Stimulated activated CD8-positive, alpha-beta memory T cell treated with anti-CD3 and anti-CD28 coated beads, Interleukin-2, amount 100 ng/mL, for 1 hour (primary cell): ENCODE results near the gene RYR1.
"Not testable (repeated sequence)": the region's sequence is repeated elsewhere in the genome, so short reads cannot be mapped to it uniquely, and the experiment has no call there.

Source experiments
- DNase-seq, 2 donors: peaks; one replicate each; pipeline ENCODE4 v3.0.0-alpha.2; 2020; ENCODE audit warnings: low read depth in 2 of 2

The RYR1 gene

DNA sequence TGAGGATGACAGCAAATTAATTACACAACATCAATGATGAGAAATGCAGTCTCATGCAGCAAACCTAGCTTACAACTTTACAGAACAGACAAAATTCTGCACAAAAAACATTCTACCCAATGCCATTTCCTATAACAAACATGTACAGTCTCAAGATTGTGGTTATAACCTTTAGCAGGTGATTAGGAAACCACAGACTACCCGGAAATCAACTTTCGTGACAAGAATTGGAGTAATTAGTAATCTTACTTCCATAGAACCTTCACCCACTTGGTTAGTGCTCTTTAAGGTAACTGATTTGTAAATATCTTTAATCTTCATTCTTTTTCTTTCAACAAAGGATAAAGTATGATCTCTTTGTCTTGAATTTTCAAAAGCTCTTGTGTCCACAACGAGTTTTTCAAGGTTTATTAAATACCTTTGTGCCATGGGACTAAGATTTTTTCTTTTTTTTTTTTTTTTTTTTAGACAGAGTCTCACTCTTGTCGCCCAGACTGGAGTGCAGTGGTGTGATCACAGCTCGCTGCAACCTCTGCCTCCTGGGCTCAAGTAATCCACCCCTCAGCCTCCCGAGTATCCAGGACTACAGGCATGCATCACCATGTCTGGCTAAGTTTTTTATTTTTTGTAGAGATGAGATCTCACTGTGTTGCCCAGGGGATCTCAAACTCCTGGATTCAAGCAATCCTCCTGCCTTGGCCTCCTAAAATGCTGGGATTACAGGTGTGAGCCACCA is 105.5 kb downstream of the RYR1 start:
- no peak for DNase-seq

DNA sequence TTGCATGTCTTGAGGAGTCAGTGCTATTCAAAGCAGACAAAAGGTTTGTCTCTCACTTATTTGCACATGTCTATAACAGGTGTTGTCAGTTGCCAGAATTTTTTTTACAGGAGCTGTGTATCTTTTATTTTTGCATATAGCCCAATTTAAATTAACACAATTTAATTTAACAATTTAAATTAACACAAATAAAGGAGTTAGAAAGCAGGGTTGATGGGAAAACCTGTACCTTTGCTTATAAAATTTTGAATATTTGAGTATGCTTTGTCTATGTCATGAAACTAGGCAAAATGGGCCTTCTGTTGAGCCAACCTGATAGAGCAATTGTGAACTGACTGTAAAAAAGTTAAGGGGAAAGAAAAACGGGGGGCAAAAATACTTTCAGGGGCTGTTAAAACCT is 106.3 kb downstream of the RYR1 start:
- DNase-seq, result no peak

DNA sequence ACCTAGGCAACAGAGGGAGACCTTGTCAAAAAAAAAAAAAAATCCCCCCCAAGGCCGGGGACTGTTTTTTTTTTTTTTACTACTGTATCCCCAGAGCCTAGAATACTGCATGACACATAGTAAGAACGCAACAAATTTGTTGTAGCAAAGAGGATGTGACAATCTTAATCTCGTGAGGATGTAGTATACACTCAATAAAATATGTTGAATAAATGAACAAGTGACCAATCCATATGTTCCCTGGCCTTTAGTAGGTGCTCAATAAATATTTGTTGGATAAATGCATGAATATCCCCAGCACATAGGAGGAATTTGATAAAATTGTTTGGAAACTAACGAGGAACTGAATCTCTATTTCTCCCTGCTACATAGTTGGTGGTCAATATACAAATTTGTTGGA is 108.5 kb downstream of the RYR1 start:
- DNase-seq, result no peak

DNA sequence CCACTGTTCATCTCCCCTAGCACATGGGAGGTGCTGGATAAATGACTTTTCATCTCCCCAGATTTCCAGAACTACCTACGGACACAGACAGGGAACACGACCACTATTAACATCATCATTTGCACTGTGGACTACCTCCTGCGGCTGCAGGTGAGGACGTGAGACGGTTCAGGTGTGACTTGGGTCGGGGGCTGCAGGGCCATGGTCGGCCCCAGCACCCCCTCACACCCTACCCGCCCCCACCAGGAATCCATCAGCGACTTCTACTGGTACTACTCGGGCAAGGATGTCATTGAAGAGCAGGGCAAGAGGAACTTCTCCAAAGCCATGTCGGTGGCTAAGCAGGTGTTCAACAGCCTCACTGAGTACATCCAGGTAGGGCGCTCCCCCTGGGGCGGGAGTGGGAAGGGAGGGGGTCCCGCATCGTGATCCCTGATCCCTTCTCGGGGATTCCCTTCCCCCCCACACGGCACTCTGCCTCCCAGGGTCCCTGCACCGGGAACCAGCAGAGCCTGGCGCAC is 109.9 kb downstream of the RYR1 start:
- DNase-seq, result no peak

DNA sequence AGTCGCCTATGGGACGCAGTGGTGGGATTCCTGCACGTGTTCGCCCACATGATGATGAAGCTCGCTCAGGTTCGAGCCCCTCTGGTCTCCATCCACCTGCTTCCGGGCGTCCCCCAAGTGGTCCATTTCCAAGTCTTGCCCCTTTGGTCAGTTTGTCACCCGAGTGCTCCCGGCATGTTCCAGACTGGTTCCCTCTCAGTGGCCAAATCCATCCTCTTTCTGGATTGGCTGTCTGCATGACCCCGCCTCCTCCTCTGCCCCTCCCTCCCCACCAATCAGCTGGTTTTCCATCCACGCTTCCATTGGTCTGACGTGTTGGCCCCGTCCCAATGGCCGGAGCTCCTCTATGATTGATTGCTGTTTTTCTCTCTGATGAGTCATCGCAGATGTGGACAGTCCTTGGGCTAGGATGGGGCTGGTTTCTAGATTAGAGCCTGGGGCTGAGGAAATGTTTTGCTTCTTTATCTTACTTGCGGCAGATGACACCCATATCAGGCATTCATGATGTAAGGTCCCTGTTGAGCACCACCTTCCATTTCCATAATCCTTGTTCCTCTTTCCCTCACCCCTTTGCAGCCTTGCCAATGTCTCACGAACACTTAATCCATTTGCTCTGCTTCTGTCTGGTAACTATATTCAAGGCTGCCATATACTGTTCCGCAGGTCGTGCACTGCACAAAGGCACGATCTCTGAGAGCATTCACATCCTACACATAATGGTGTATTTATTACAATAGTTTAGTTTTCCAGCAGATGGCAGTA is 110.5 kb downstream of the RYR1 start:
- no peak for DNase-seq

DNA sequence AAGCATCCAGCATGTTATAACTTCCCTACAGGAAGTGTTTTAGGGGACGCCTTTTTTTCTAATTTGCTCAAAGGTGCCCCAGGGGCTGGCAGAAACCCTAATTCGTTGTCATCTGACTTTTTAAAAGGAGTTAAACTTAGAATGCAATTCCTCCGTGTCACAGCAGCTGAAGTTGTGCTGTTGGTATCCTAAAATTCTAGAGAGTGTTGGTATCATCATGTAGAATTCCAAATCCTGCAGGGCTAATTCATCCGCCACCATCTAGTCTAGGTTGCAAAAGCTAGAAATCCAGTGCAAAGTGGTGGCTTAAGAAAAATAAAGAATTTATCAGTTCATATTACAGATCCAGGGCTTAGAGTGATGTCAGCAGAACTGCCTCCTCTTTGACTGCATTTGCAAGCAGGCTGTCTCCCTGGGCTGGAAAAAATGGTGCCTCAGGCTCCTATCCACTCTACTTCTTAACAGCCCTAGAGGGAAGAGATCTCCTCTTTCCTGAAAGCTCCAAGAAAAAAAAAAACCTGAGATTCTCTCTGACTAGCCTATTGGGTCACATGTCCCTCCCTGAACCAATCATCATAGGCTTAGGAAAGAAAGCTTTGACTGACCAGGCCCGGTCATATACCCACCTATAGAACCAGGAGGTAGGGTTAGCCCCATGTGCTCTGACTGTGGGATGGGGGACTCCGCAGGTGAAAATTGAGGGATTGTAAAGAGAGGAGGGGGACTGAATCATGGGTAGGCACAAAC is 111.3 kb downstream of the RYR1 start:
- no peak for DNase-seq

DNA sequence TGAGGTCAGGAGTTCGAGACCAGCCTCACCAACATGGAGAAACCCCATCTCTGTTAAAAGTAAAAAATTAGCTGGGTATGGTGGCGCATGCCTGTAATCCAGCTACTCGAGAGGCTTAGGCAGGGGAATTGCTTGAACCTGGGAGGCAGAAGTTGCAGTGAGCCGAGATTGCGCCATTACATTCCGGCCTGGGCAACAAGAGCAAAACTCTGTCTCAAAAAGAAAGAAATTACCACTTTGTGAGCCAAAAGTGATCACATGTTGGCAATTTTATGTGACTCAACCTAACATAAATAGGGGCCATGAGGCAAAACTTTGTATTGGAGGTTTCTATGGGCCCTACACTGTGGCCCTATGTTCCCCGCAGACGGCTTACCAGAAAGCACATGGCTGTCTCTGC is 112.1 kb downstream of the RYR1 start:
- DNase-seq, result no peak

DNA sequence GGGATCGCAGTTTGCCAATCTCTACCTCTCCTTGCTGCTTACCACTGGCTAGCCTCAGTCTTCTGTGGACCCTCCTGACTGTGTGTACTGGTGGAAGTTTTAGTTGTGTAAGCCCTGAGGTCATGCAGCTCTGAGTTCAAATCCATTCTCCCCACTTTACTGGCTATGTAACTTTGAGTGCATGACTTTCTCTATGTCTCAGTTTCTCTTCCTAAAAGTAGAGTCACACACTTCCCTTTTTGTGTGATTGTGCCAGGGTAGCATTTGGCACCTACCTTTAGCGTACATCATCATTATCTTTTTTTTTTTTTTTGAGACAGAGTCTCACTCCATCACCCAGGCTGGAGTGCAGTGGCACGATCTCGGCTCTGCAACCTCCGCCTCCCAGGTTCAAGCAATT is 113.9 kb downstream of the RYR1 start:
- no peak for DNase-seq

DNA sequence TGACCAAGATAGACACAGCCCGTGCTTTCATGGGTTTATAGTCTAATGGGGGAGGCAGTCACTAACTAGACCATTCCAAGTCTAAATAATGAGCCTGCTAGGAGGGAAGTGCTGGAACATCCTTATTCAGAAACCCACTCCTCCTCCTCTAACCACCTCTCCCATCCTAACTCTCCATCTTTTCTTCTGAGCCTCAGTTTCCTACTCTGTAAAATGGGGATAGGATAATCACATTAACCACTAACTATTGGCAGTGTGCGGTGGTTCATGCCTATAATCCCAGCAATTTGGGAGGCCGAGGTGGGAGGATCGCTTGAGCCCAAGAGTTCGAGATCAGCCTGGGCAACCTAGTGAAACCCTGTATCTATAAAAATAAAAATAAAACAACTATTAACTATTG is 115.6 kb downstream of the RYR1 start:
- no peak for DNase-seq

DNA sequence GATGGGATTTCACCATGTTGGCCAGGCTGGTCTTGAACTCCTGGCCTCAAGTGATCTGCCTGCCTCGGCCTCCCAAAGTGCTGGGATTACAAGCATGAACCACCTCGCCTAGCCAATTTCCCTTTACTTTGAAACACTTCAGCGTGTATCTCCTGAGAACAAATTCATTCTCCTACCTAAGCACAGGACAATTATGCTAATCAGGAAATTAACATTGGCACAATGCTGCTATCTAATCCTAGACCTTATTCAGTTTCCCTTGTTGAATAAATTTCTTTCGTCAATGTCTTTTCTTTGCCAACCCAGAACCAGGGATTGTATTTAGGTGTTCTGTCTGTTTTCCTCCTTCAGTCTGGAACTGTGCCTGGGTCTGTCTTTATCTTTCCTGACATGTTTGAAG is 116.5 kb downstream of the RYR1 start:
- DNase-seq, result no peak

DNA sequence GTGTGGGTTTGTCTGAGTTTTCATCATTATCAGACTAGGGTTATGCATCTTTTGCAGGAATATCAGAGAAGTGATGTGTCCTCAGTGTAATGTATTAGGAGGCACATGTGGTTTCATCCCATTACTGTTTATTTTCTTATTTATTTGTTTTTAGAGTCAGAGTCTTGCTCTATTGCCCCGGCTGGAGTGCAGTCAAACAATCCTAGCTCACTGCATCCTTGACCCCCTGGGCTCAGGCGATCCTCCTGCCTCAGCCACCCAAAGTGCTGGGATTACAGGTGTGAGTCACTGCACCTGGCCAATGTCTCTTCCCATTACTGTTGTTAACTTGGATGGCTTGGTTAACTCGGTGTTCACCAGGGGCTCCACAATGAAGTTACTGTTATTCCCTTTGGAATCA is 116.9 kb downstream of the RYR1 start:
- DNase-seq, result no peak

DNA sequence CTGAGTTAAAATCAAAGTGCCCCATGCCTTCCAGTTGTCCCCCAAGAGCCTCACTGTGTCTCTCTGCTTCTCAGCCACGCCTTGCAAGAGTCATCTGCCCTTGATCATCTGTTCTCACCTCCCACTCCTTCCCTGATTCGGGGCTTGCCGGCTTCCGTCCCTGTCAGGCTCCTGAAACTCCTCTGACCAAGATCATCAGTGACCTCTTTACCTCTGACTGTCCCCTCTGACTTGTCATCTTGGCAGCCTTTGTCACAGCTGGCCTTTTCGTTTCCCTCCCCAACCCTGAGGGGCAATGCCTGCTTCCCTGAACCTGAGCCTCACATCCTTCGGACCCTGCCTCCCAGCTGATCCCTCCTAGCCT is 117.9 kb downstream of the RYR1 start:
- DNase-seq, result no peak

DNA sequence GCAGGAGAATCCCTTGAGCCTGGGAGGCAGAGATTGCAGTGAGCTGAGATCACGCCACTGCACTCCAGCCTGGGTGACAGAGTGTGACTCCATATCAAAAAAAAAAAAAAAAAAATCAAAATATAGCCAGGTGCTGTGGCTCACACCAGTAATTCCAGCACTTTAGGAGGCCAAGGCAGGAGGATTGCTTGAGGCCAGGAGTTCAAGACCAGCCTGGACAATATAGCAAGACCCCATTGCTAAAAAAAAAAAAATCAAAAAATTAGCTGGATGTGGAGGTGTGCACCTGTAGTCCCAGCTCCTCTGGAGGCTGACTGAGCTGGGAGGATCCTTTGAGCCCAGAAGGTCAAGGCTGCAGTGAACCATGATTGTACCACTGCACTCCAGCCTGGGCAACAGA is 119.7 kb downstream of the RYR1 start:
- DNase-seq, result not testable (repeated sequence)

DNA sequence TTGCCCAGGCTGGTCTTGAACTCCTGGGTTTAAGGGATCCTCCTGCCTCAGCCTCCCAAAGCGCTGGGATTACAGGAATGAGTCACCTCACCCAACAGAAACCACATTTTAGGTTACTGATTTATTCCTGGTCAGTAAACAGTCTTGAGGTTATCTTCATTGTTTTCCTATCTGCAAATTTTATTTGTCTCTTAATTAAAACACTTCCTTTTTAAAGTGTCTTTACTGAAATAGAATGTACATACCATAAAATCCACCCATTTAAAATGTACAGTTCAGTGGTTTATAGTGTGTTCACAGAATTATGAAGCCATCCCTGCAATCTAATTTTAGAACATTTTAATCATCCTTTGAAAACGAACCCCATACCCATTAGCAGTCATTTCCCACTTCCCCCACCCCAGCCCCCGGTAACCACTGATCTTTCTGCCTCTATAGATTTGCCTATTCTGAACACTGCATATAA is 121.2 kb downstream of the RYR1 start:
- no peak for DNase-seq

DNA sequence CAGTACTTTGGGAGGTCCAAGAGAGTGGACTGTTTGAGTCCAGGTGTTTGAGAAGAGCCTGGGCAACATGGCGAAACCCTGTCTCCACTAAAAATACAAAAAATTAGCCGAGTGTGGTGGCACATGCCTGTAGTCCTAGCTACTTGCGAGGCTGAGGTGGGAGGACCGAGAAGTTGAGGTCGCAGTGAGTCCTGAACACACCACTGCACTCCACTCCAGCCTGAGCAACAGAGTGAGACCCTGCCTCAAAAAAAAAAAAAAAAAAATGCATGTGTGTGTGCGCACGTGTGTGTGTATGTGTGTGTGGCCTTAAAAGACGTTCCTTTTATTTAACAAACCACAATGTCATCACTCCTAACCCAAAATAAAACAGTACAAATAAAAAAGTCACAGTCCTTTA is 121.7 kb downstream of the RYR1 start:
- no peak for DNase-seq

DNA sequence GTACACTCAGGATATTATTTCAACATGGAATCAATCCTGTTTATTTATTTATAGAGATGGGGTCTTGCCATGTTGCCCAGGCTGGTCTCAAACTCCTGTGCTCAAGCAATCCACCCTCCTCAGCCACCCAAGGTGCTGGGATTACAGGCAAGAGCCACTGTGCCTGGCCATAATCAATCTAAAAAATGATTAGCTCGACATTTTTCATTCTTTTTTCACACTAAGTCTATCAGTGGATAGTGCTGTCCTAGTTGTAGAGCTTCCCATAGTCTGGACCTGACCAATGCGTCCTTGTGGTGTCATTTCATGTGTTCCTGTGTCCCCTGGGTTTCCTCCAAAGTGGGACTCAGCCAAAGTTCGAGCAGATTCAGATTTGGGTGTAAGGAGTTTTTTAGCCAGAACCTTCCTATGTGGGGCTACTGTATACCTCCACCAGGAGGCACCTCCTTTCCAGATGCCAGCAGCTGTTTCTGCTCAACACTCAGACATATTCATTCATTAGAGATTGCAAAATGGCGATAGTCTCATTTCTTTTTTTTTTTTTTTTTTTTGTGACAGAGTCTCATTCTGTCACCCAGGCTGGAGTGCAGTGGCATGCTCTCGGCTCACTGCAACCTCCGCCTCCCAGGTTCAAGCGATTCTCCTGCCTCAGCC is 123.2 kb downstream of the RYR1 start:
- DNase-seq, result no peak

DNA sequence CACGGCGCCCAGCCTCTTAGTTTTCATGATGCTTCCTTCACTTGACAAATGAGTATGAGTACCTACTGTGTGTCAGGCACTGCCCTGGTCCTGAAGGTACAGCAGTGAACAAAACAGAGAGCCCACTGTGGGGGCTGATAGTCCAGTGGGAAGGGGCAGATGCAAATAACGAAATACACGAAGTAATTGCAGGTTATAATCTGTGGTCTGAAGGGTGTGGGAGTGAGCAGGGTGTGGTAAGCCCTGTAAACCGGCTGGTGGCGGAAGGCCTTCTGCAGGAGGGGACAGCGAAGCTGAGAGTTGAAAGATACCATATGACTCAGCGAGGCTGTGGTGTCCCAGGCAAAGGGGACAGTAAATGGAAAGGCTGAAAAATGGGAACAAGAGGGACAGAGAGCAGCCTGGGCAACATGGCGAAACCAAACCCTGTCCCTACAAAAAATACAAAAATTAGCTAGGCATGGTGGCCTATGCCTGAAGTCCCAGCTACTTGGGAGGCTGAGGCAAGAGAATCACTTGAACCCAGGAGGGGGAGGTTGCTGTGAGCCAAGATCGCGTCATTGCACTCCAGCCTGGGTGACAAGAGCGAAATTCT is 123.8 kb downstream of the RYR1 start:
- no peak for DNase-seq

DNA sequence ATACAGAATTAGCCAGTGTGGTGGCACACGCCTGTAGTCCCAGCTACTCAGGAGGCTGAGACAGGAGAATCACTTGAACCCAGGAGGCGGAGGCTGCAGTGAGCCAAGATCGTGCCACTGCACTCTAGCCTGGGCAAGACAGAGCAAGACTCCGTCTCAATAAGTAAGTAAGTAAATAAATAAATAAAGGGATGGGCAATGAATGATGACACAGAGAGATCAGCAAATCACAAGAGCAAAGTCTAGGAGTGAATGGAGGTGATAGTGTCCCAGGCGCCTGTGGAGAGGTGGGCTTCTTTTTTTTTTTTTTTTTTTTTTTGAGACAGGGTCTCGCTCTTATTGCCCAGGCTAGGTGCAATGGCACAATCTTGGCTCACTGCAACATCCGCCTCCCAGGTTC is 125.4 kb downstream of the RYR1 start:
- not testable (repeated sequence) for DNase-seq

DNA sequence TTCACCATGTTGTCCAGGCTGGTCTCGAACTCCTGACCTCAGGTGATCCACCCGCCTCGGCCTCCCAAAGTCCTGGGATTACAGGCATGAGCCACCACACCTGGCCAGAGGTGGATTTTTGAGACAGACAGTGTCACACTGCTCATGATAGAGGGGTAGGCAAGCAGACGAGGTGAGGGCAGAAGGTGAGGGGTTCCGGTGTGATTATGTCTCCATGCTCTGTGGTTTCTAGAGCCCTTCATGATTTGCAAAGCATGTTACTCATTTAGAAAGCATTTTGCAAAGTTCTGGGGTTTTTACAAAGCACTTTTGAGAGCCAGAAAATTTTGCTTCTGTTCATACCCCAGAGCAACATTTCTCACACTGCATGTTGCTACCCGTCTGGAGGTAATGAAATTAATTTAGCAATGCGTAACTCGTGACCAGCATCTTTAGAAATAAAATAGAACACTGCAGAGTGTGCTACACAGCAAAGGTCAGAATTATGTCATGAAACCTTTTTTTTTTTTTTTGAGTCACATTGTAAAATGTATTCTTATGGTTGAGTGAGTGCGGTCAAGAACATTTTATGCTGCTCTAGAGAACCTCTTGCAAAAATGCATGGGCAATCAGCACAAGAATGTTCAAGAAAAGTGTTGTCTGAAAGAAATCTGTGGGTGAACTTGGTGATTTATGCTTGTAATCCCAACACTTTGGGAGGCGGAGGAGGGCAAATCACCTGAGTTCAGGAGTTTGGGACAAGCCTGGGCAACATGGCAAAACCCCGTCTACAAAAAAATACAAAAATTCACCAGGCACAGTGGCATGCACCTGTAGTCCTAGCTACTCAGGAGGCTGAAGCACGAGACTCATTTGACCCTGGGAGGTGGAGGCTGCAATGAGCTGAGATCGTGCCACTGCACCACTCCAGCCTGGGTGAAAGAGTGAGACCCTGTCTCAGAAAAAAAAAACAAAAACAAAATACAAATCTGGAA is 126.2 kb downstream of the RYR1 start:
- DNase-seq, result no peak

DNA sequence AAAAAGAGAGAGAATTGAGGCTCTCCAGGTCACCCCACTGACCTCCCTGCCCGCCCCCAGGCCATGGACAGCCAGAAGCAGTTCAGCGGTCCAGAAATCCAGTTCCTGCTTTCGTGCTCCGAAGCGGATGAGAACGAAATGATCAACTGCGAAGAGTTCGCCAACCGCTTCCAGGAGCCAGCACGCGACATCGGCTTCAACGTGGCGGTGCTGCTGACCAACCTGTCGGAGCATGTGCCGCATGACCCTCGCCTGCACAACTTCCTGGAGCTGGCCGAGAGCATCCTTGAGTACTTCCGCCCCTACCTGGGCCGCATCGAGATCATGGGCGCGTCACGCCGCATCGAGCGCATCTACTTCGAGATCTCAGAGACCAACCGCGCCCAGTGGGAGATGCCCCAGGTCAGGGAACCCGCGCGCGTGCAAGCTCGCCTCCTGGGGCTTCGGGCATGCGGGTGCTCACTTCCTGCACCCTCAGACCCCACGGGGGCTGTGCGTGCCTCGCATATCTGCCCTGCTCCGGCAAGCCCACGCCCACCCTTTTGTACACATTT is 127.6 kb downstream of the RYR1 start:
- DNase-seq, result no peak
